Caco-2 (cell line): ENCODE measurements around the gene PAK5. TPM values are rescaled to one million over a fixed set of nuclear protein-coding genes. Genes with fewer than 3 reads are reported as not detected.

ENCODE experiments used
- BruUV-seq: library from RNA; stranded (reverse); fragments of 400-500 nt; replicated peaks from 2 replicates; lab custom pipeline; 2021; lab: Mats Ljungman, UMichigan
- CTCF ChIA-PET: fragments of 300-600 bp; sonication (Branson Sonifier 250); formaldehyde crosslinking; loops from one replicate; lab custom pipeline; 2022; ENCODE audit warnings: antibody characterized with exemption; lab: Charles Lee
- POLR2A ChIA-PET: fragments of 300-600 bp; sonication (Branson Sonifier 250); formaldehyde crosslinking; loops from one replicate; lab custom pipeline; 2022; ENCODE audit warnings: antibody characterized with exemption; lab: Charles Lee
- DNase-seq, 2 experiments: peaks; one replicate each; pipeline versions ENCODE4 v3.0.0 to v3.0.0-alpha.2; 2020 to 2022
- H3K27me3 ChIP-seq: replicated peaks from 2 replicates; pipeline ENCODE4 v1.6.0; 2011; ENCODE audit warnings: low read length; ENCODE audit not compliant: control insufficient read depth, insufficient read depth
- H3K36me3 ChIP-seq: 2 replicates; pipeline ENCODE4 v1.5.1; 2011; ENCODE audit warnings: low read length; ENCODE audit not compliant: control insufficient read depth, insufficient read depth
- H3K4me1 ChIP-seq: fragments of 250-450 bp; sonication (Bioruptor Pico); 2 replicates; pipeline ENCODE4 v1.5.1; 2020; ENCODE audit warnings: mild to moderate bottlenecking
- H3K4me3 ChIP-seq: 2 replicates; pipeline ENCODE4 v1.5.1; 2011; ENCODE audit warnings: low read depth, mild to moderate bottlenecking, control low read depth, low read length
- H3K9me3 ChIP-seq: fragments of 250-450 bp; sonication (Bioruptor Pico); 2 replicates; pipeline ENCODE4 v1.5.1; 2020; ENCODE audit warnings: mild to moderate bottlenecking, moderate library complexity
- H3K27ac Mint-ChIP-seq: one replicate; pipeline ENCODE4 v1.8.0; 2022; ENCODE audit warnings: mixed read lengths; ENCODE audit not compliant: unreplicated experiment
- H3K27me3 Mint-ChIP-seq: one replicate; pipeline ENCODE4 v1.8.0; 2022; ENCODE audit warnings: mixed read lengths; ENCODE audit not compliant: insufficient read depth, unreplicated experiment
- H3K36me3 Mint-ChIP-seq: one replicate; pipeline ENCODE4 v1.8.0; 2022; ENCODE audit warnings: mild to moderate bottlenecking, mixed read lengths; ENCODE audit not compliant: insufficient read depth, unreplicated experiment
- H3K4me1 Mint-ChIP-seq: one replicate; pipeline ENCODE4 v1.8.0; 2022; ENCODE audit warnings: low read depth, mixed read lengths; ENCODE audit not compliant: unreplicated experiment
- H3K4me3 Mint-ChIP-seq: one replicate; pipeline ENCODE4 v1.8.0; 2022; ENCODE audit warnings: mild to moderate bottlenecking, moderate library complexity, mixed read lengths; ENCODE audit not compliant: unreplicated experiment
- H3K9me3 Mint-ChIP-seq: one replicate; pipeline ENCODE4 v1.8.0; 2022; ENCODE audit warnings: mixed read lengths; ENCODE audit not compliant: unreplicated experiment
- intact Hi-C: fragments of 100-400 bp; cut with micrococcal nuclease; formaldehyde crosslinking; loops from one replicate; pipeline ENCODE4 v1.10.0; 2022; ENCODE audit not compliant: unreplicated experiment
- total RNA-seq: library from RNA; stranded (reverse); gene quantifications from 2 replicates; pipeline ENCODE4 v1.2.3, GENCODE V29; 2022
- TF ChIP-seq, protein P1 (sequence below), 2 experiments: fragments of 200-600 bp in 1 of 2; IDR thresholded peaks; 1 replicate in 1 of 2; 2 replicates in 1 of 2; pipeline versions ENCODE4 v1.5.1 to v1.8.0; 2011 to 2022; ENCODE audit warnings: antibody characterized with exemption in 1 of 2, control low read depth in 1 of 2, inconsistent platforms in 1 of 2, low read depth in 1 of 2, low read length in 1 of 2, mild to moderate bottlenecking in 1 of 2, moderate library complexity in 1 of 2; ENCODE audit not compliant: insufficient read depth in 1 of 2, severe bottlenecking in 1 of 2, unreplicated experiment in 1 of 2

Gene PAK5
- total RNA-seq, 1 experiment from 2014 or later, result not detected

DNA sequence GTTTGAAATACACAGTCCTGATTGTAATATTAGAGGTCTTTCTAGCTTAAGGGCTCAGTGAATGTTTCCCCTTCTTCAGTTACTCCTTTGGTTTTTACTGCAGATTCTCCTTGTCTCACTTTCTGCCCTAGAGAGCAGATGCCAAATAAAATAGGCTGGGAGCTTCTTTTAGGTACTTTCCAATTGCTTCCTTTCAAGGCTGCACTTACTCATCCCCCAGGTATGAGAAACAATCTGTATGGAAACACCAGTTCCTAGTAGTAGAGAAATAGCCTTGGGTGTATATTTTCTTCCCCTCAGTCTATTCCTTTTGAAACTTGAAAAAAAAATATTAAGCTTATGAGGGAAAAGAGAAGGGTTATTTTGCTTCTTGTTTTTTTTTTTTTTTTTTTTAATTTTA lies 139.7 kb downstream of the PAK5 start:
- no peaks in the 10 kb centered on the region for H3K36me3 ChIP-seq
- Mint-ChIP-seq H3K4me3 (no peak overlapping the region), H3K4me1 (no peaks in the 10 kb centered on the region), H3K27me3 (no peaks in the 10 kb centered on the region), H3K27ac (no peak overlapping the region), H3K36me3 (no peaks in the 10 kb centered on the region), H3K9me3 (no peaks in the 10 kb centered on the region)
- no peaks in the 10 kb centered on the region for H3K27me3 ChIP-seq
- ChIA-PET POLR2A (no interaction called here), CTCF (no interaction called here)
- no peak for DNase-seq
- H3K9me3 ChIP-seq, result no peaks in the 10 kb centered on the region
- intact Hi-C loops, result no loop called here
- no peaks in the 10 kb centered on the region for H3K4me1 ChIP-seq
- no TSS peak for BruUV-seq
- TF ChIP-seq, protein P1, sequence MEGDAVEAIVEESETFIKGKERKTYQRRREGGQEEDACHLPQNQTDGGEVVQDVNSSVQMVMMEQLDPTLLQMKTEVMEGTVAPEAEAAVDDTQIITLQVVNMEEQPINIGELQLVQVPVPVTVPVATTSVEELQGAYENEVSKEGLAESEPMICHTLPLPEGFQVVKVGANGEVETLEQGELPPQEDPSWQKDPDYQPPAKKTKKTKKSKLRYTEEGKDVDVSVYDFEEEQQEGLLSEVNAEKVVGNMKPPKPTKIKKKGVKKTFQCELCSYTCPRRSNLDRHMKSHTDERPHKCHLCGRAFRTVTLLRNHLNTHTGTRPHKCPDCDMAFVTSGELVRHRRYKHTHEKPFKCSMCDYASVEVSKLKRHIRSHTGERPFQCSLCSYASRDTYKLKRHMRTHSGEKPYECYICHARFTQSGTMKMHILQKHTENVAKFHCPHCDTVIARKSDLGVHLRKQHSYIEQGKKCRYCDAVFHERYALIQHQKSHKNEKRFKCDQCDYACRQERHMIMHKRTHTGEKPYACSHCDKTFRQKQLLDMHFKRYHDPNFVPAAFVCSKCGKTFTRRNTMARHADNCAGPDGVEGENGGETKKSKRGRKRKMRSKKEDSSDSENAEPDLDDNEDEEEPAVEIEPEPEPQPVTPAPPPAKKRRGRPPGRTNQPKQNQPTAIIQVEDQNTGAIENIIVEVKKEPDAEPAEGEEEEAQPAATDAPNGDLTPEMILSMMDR (IDR thresholded peaks at IDR 0.05; ENCODE audit: insufficient read depth in 1 of 2, low read depth in 1 of 2, low read length in 1 of 2, severe bottlenecking in 1 of 2, unreplicated experiment in 1 of 2), result no peak
- no peak overlapping the region for H3K4me3 ChIP-seq

DNA sequence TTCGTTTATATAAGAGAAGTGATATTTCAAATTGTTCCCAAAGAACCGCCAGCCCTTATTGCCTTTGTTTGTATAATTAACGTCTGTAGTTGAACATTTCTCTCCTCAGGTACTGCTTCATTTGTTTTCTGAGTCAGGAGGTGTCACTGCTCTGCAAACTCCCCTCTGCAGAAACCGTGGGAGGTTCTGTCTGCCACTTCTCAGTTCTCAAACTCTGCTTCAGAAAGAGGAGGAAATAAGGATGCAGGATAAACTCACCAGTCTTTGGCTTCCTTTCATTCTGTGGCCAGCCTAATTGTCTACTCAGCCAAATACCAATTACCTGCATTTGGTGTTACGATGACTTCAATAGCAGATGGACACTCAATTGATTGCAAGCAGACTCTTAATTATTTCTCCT lies 149.8 kb downstream of the PAK5 start:
- no peaks in the 10 kb centered on the region for H3K36me3 ChIP-seq
- no peaks in the 10 kb centered on the region for H3K4me1 ChIP-seq
- no TSS peak for BruUV-seq
- no peaks in the 10 kb centered on the region for H3K9me3 Mint-ChIP-seq
- ChIA-PET CTCF (no interaction called here), POLR2A (no interaction called here)
- no peak overlapping the region for H3K4me3 ChIP-seq
- no peak overlapping the region for H3K27ac Mint-ChIP-seq
- H3K27me3 Mint-ChIP-seq, result peaks cover 5% of the 10 kb centered on the region
- no peaks in the 10 kb centered on the region for H3K36me3 Mint-ChIP-seq
- H3K4me1 Mint-ChIP-seq, result no peaks in the 10 kb centered on the region
- intact Hi-C loops, result no loop called here
- no peaks in the 10 kb centered on the region for H3K9me3 ChIP-seq
- TF ChIP-seq, protein P1 (IDR thresholded peaks at IDR 0.05; ENCODE audit: insufficient read depth in 1 of 2, low read depth in 1 of 2, low read length in 1 of 2, severe bottlenecking in 1 of 2, unreplicated experiment in 1 of 2), result no peak
- no peaks in the 10 kb centered on the region for H3K27me3 ChIP-seq
- no peak for DNase-seq
- no peak overlapping the region for H3K4me3 Mint-ChIP-seq

DNA sequence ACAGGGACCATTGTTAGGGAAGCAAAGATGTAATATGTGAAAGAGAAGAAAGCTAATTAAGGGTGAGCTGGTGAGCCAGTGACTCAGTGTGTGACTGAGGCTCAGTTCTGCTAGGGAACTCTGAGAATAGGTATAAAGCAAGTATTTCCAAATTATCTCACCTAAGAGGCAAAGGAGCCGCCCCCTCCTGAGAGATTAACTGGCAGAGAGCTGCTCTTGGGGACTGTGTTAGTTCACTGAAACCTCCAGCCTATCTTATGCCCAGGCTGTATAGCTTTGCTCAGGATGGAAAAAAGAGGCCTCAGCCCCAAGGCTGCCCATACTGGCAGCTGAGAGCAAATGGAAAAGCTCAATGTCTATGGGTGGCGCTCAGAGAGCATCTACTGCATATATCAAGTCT lies 152.0 kb downstream of the PAK5 start:
- no peak for DNase-seq
- Histone ChIP-seq H3K36me3 (no peaks in the 10 kb centered on the region), H3K4me1 (no peaks in the 10 kb centered on the region), H3K27me3 (no peaks in the 10 kb centered on the region), H3K4me3 (no peak overlapping the region), H3K9me3 (no peaks in the 10 kb centered on the region)
- Mint-ChIP-seq H3K4me1 (no peaks in the 10 kb centered on the region), H3K27me3 (peaks cover 2% of the 10 kb centered on the region), H3K4me3 (no peak overlapping the region), H3K36me3 (no peaks in the 10 kb centered on the region), H3K27ac (no peak overlapping the region), H3K9me3 (no peaks in the 10 kb centered on the region)
- ChIA-PET POLR2A (no interaction called here), CTCF (no interaction called here)
- TF ChIP-seq, protein P1 (IDR thresholded peaks at IDR 0.05; ENCODE audit: insufficient read depth in 1 of 2, low read depth in 1 of 2, low read length in 1 of 2, severe bottlenecking in 1 of 2, unreplicated experiment in 1 of 2), result no peak
- intact Hi-C loops, result no loop called here
- BruUV-seq, result no TSS peak
